HG03103 (cell line): ENCODE measurements around the gene RTP3.
"Not testable (repeated sequence)": the region's sequence is repeated elsewhere in the genome, so short reads cannot be mapped to it uniquely, and the experiment has no call there.

Experiments
- ATAC-seq: cut with Tn5 transposase; IDR thresholded peaks from one replicate; pipeline ENCODE4 v1.9.1; 2021; ENCODE audit warnings: low read depth; ENCODE audit not compliant: unreplicated experiment

The RTP3 gene

GRCh38 chr3:46516521-46516920, 18.7 kb downstream of the RTP3 start:
- ATAC-seq = no peak

GRCh38 chr3:46517016-46517783, 19.4 kb downstream of the RTP3 start:
- no peak for ATAC-seq

- no peak for ATAC-seq
Measured at GRCh38 chr3:46517784-46518181, 20.0 kb downstream of the RTP3 start.

- ATAC-seq = no peak
Measured at GRCh38 chr3:46519952-46520351, 22.2 kb downstream of the RTP3 start.

GRCh38 chr3:46520531-46520930, 22.8 kb downstream of the RTP3 start:
- no peak for ATAC-seq

GRCh38 chr3:46521096-46521495, 23.3 kb downstream of the RTP3 start:
- no peak for ATAC-seq

GRCh38 chr3:46522201-46522600, 24.4 kb downstream of the RTP3 start:
- ATAC-seq = not testable (repeated sequence)

- no peak for ATAC-seq
Measured at GRCh38 chr3:46523556-46523955, 25.8 kb downstream of the RTP3 start.

GRCh38 chr3:46524008-46524407, 26.2 kb downstream of the RTP3 start:
- no peak for ATAC-seq

- ATAC-seq = no peak
Measured at GRCh38 chr3:46524832-46525231, 27.1 kb downstream of the RTP3 start.

- no peak for ATAC-seq
Measured at GRCh38 chr3:46527239-46527638, 29.5 kb downstream of the RTP3 start.

- ATAC-seq = no peak
Measured at GRCh38 chr3:46533091-46533490, 35.3 kb downstream of the RTP3 start.

- ATAC-seq = no peak
Measured at GRCh38 chr3:46535746-46536145, 38.0 kb downstream of the RTP3 start.

GRCh38 chr3:46536758-46537157, 39.0 kb downstream of the RTP3 start:
- ATAC-seq = no peak

- no peak for ATAC-seq
Measured at GRCh38 chr3:46537316-46537715, 39.5 kb downstream of the RTP3 start.

- no peak for ATAC-seq
Measured at GRCh38 chr3:46537779-46538178, 40.0 kb downstream of the RTP3 start.

GRCh38 chr3:46538425-46538802, 40.6 kb downstream of the RTP3 start:
- ATAC-seq = not testable (repeated sequence)

GRCh38 chr3:46538803-46539442, 41.1 kb downstream of the RTP3 start:
- ATAC-seq = peak; percentile 80

GRCh38 chr3:46539443-46540005, 41.7 kb downstream of the RTP3 start:
- ATAC-seq = no peak

- no peak for ATAC-seq
Measured at GRCh38 chr3:46540550-46540949, 42.8 kb downstream of the RTP3 start.

- ATAC-seq = no peak
Measured at GRCh38 chr3:46541835-46542234, 44.1 kb downstream of the RTP3 start.

- no peak for ATAC-seq
Measured at GRCh38 chr3:46542344-46542743, 44.6 kb downstream of the RTP3 start.
